ENCODE data around the gene RAB11FIP2.

- TF ChIP-seq CTCF (IDR thresholded peaks at IDR 0.05) (no peak), POLR2A (IDR thresholded peaks at IDR 0.05) (no peak)
Observed at GRCh38 chr10:117988814-117989213, 57.9 kb downstream of the RAB11FIP2 start.

All from uterus (tissue), 2 donors.